T1000 (cell line): ENCODE results near the gene ETV3L.
"Not testable (repeated sequence)": the region's sequence is repeated elsewhere in the genome, so short reads cannot be mapped to it uniquely, and the experiment has no call there.

Source experiments
- DNase-seq: peaks from one replicate; lab custom pipeline; 2025; ENCODE audit warnings: mixed read lengths; lab: John Stamatoyannopoulos, UW

The ETV3L gene

DNA sequence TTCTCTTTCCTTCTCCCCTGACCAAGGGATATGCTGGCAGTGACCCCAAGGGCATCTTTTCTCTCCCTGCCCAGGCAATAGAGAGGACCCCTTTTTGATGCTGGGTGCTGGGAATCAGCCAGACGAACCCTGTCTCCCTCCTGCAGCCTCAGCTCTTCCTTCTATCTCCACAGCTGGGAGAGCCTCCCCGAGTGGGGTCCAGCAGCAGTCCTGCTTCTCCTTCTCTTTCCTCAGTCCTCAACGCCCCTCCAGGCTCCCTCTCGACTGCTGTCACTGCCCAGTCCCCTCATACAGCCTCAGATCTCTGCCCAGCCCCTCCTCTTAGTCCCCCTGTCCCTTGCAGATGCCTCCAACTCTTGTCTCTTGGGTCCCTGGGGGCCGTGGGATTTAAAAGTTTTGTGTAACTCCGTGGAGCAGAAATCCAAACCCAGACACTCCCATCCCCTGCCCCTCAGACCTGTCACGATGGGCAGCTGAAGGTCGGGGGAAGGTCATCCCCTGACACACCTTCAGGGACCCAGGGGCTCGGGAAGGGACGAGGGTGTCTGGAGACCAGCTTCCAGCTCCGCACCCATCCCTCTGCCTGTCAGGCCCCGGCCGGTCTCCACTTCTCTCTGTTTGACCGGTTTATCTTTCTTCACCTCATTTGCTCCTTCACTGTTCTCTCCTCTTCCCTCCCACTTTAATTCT is 5.8 kb upstream of the ETV3L start:
- DNase-seq, result no peak

DNA sequence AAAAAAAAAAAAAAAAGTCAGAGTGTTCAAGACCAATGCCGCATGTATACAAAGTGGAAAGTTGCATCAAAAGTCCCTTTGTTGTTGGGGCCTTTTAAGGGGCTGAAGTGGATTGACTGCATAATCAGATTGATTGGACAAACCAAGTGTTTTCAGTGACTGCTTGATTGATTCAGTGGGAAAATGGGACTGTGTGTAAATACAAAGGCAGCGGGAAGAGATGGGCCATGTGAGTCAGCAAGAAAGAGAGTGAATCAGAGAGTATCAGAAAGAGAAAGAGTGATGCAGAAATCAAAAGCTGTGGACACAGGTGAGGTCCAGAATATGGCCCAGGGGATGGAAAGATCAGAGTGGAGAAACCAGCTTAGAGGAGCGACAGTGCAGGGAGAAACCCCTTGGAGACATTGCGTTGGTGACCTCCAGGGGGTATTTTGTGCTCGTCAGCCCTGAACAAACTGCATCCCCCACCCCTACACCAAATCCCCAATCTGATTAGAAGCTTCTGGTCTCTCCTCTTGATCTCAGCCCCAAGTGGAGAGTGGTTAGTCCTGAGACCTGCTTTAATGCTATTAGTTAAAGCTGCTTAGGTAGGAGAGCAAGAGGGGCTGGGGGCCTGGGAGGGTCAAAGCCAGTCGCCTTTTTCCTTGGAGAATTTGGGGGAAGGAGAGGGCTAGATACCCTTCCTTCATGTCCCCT is 5.1 kb upstream of the ETV3L start:
- DNase-seq, result no peak

DNA sequence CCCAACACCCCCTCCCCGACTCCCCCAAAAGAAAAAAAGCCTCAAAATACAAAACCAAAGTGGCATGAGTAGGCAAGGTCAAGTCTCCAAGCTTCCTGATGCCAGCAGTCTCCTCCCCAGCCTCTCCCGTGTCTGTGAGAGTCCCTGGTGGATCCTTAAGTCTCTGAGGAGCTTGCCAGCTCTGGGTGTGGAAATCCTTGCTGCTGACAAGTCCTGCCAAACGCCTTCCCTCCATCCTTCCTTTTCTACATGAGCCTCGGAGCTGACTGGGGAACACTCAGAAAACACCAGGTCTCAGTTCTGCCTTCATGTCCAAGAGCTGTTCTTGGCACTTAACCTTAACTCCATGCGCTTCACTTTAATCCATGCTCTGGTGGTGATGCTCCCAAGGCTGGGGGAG is 3.7 kb upstream of the ETV3L start:
- no peak for DNase-seq

DNA sequence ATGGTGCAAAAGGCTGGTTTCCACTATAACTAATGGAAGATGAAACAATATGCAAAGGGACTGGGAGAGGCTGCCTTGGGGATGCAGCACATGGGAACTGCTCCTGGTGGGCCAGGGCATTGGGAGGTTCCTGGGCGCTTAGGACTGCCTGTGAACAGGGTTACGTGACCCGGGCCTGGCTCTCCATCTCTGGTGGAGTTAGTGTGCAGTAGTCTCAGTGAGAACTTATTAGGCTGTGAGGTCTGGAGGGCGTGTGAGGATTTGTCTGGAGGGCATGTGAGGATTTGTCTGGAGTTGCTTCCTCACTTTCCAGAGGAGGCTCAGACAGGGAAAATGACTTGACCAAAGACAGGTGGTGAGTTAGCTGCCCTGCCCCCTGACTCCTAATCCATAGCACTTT is 1.5 kb upstream of the ETV3L start:
- no peak for DNase-seq

DNA sequence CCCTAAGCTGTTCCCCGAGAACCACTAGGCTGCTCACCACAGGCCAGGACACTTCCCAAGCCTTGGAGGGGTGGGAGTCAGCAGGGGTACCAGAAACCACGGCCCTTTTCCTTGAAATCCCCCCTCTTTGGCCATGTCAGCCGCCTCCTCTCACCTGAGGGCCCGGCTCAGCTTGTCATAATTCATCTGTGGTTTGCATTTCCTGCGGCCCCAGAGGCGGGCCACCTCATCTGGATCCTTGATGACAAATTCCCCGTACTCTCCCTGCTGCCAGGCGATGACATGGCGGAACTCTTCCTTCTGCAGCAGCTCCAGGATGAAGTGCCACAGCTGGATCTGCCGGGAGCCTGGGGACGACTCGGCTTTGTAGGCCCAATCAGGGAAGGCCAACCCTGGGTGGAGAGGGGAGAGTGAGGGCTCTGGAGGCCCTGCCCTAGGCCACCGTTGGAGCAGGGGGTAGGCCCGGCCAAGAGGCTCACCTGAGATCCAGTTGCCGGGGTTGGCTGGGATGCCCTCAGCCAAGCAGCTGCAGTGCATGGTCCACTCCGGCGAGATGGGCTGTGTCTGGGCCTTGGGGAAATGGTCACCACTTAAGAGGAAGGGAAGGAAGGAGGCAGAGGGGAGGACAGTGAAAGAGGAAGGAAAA is 498 bp downstream of the ETV3L start:
- not testable (repeated sequence) for DNase-seq

DNA sequence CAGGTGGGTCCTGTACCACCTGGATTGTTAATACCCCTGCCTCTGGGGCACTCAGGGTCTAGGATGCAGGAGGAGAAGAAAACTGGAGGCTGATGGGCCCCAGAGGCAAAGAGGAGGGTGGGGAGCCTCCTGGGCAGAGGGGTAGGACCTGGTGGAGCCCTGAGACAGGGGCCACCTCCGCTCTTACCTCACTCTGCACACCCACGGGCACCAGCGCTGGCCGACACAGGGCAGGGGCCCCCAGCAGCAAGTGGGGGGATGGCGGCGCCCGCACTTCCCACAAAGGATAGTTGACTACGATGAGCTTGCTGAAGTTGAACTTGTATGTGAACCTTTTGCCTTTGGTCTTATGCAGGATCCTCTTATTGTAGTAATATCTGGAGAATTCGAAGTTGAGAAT is 1.1 kb downstream of the ETV3L start:
- no peak for DNase-seq

DNA sequence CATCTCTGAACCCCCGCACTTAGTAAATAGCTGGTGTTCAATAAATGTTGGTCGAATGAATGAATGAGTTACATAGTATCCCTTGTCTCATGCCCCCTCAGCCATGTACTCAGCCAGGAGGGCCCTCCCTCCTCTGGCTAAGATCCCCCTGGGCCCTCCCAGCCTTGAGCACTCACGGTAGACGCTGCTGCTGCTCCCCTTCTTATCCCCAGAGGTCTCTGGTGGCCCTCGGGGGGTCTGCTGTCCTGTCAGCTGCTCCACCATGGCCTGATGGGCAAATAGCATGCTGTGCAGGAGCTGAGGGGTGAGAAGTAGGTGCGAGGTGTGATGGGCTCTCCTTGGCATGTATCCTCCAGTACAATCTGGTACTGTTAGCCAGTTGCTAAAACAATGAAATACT is 1.9 kb downstream of the ETV3L start:
- no peak for DNase-seq

DNA sequence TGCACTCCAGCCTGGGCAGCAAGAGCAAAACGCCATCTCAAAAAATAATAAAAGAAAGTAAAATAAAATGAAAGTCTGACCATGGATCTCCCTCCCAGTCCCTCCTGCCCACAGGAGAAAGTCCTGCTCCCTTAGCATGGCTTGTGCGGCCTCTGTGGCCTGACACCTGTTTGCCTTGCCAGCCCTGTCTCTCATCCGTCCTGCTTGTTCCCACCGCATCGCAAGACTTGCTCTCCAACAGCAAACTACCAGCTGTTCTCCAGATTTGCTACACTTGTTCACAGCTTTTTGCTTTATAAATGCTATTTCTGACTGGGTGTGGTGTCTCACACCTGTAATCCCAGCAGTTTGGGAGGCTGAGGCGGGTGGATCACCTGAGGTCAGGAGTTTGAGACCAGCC is 2.7 kb downstream of the ETV3L start:
- no peak for DNase-seq

DNA sequence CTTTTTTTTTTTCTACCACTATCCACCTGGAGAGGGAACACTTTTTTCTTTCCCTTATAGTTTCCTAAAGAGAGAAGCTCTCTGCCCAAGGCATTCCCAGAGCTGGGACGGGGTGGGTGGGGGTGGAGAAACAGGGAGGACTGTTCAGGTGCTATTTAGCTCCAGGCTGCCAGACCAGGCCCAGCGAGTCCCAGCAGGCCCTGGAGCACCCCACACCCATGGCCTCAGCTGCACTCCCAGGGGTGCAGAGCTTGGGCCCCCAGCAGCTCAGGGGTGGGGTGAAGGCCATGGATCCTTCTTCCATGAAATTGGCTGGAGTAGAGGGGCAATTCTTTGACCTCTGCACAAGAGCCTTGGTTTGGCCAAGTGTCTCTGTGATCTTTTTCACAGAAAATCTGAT is 4.1 kb downstream of the ETV3L start:
- no peak for DNase-seq

DNA sequence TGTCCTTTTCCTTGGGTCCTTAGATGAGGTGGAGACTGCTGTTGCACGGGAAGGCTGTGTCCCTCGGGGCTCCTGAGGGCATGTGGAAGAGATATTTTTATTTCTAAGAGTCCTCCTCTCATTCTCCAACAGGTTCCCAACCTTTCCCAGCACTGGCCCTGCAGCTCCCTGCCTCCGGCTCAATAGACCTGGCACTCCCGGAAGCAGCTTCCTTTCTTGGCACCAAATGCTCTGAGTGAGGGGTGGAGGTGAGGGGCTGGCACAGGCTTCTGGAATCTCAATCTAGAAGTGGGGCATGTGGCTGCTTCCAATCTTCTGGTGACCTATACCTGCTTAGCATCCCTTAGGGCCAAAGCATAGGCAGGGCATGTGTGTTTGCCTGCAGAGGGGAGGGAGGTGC is 4.5 kb downstream of the ETV3L start:
- DNase-seq, result no peak

DNA sequence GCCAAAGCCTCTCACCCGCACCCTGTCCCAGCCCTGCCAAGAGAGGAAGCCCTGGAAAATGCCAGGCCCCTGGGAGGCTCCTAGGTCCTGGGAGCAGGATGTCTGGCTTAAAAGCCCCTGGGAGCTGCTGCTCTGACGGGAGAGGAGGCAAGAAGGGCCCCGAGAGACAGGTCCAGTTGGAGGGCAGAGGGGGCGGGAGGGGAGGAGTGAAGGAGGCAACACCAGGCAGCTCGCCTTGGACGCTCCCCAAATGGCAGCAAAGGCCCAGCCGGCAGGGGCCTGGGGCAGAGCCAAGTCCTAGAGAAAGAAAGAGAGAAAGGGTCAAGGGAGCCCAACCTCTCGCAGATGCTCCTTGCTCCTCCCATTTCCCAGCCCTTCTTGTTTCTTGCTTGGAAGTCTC is 6.8 kb downstream of the ETV3L start:
- DNase-seq, result no peak

DNA sequence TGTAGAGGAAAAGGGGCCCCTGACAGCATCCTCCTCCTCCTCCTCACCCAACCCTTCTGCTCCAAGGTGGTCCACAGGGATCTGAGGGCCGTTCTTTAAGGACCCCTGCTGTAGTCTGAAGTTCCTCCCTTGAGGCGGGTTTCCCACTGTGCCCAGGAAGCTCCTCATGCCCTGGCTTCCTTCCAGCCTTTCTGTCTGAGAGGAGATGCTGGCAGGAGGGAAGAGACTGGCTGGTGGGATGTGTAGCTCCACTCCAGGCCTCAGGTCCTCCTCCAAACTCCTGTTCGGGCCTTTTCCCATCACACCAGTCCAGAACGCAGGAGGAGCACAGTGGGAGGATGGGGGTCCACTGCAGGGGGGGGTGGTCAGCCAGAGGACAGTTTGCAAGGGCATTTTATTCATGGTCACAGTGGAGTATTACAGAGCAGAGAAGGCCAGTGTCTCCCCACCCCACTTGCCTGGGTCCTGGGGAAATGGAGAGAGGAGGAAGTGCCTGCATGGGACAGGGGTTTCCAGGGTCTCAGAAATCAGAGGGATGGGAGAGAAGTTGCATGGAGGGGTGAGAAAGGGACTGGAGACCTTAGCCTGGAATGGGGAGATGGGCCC is 7.8 kb downstream of the ETV3L start:
- no peak for DNase-seq

DNA sequence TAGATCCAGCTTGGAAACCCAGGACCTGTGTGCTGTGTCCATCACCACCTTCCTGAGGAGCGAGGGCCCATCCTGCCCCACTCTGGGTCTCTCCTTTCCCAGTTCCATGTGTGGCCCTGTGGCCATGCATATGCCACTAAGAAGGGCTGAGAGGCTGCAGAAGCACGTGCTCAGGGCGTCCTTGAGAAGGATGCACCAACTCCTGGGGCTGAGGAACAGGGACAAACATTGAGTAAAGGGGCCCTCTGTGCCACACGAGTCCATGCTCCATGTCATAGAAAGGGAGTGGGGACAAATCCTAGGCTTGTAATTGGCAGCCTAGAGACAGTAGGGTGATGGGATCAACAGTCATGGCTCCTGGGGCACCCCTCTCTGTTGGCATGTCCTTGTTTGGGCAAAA is 8.4 kb downstream of the ETV3L start:
- DNase-seq, result no peak

DNA sequence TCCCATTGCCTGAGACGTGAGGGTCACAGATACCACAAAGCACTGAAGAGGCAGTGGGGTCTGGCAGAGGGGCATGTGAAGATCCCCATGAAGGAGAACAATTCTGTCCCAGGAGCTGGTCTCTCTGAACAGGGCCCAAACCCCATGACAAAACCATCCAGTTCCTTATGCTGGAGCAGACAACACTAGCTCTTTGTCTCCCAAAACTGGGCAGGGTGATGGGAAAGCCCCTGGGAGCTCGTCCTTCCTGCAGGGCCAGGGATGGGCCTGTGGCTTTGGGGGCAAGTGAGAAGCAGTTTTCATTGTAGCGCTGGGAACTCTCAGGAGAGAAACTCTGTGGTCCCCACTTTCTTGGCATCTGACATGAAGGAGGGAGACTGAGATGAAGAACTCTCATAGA is 8.8 kb downstream of the ETV3L start:
- DNase-seq, result no peak

DNA sequence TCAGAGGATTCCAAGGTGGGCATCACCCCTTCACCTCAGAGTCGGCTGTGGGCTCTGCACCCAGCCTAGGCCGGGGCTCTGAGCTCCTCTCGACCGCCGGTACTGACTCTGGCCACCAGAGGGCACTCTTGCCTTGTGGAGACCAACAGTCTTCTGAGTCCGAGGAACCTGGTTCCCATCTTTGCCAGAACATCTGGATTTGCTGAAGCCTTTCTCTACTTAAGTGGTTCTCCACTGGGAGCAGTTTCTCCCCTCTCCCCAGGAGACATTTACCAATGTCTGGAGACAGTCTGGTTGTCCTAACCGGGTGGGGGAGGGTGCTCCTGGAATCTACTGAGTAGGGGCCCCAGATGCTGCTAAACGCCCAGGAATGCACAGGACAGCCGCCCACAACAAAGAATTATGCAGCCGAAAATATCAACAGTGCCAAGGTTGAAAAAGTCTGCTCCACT is 9.4 kb downstream of the ETV3L start:
- peak; percentile 53 for DNase-seq

DNA sequence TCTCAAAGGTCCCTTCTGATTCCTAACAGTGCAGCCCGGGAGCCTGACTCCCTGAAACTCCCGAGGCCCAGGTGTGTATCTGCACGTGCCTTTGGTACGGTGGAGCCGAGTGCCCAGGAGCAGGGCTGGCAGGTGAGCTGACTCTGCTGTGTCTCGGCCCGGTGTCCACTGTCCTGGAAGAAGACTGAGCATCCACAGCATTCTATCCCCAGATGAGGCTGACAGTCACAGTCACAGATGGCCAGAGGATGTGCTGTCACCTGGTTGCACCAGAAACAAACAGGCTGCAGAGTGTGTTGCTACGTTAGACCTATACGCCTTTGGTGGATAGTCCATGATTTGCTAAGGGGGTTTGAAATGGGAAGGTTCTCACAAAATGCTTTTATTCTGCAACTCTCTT is 9.8 kb downstream of the ETV3L start:
- no peak for DNase-seq

DNA sequence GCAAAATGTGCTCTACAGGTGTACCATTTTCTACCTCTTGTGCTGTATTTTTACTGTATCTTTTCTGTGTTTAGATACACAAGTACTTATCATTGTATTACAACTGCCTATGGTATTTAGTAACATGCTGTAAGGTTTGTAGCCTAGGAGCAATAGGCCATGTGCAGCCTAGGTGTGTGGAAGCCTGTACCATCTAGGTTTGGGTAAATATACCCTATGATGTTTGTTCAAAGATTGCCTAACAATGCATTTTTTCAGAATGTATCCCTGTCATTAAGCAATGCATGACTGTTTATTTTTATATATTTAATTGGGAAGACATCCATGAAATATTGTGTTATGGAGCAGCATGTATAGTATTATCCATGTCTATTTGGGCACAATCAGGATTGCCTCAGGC is 11.0 kb downstream of the ETV3L start:
- DNase-seq, result no peak

DNA sequence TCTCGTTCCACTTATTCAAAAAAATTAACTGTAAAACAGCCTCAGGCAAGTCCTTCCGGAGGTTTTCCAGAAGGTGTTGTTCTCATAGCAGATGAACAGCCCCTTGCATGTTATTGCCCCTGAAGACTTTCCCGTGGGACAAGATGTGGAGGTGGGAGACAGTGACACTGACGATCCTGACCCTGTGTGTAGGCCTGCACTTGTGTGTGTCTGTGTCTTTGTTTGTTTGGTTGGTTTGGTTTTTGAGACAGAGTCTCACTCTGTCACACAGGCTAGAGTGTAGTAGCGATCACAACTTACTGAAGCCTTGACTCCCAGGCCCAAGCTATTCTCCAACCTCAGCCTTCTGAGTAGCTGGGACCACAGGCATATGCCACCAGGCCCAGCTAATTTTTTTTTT is 12.6 kb downstream of the ETV3L start:
- DNase-seq, result no peak

DNA sequence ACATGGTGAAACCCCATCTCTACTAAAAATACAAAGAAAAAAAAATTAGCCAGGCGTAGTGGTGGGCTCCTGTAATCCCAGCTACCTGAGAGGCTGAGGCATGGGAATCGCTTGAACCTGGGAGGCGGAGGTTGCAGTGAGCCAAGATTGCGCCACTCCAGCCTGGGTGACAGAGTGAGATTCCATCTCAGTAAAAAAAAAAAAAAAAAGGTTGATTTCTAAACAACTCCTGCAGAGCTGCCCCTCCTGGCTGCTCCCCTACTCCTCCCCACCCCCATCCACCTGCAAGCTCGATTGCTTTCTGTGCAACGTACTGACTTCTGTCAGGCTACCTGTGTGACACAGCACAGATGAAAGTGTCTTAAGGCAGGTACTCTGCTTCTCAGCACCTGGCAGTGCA is 13.3 kb downstream of the ETV3L start:
- no peak for DNase-seq

DNA sequence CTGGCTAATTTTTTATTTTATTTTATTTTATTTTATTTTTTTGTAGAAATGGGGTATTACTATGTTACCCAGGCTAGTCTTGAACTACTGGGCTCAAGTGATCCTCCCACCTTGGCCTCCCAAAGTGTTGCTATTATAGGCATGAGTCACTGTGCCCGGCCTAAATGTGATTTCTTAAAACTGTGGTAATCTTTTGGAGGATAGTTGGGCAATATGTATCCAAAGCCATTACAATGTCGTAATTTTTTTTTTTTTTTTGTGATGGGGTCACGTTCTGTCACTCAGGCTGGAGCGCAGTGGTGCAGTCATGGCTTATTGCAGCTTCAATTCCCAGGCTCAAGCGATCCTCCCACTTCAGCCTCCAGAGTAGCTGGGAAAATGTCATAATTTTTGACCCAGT is 14.2 kb downstream of the ETV3L start:
- no peak for DNase-seq

DNA sequence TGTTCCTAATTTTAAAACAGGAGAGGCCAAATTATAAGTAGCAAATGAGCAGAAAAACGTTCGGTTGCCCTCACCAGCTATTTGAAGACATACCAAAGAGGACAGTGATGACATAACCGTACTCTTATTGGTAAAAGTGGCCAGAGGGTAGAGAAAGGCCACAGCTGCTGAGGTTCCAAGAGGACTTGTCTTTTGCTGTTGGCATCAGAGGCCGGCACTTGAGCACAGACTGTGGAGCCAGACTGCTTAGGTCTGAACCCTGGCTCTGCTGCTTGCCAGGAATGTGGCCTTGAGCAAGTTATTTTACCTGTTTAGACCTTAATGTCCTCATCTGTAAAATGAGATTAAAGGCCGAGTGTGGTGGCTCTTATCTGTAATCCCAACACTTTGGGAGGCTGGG is 14.9 kb downstream of the ETV3L start:
- no peak for DNase-seq

DNA sequence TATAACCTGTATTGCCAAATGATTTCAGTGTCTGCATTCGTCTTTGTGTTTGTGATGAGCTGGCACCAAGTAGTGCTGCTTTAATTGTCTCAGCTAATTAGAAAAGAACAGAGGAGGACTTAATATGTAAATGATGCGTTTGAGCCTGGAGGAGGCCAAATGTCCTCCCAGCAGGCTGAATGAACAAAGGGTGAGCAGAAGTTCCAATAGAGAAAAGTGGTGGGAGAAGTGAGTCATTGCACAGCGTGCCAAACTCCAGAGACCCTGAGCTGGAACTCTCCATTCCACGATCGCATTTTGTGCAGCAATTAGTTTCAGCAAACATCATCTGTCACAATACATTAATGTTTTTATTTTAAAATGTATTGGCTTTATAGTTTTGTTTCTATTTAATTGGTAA is 17.9 kb downstream of the ETV3L start:
- no peak for DNase-seq

DNA sequence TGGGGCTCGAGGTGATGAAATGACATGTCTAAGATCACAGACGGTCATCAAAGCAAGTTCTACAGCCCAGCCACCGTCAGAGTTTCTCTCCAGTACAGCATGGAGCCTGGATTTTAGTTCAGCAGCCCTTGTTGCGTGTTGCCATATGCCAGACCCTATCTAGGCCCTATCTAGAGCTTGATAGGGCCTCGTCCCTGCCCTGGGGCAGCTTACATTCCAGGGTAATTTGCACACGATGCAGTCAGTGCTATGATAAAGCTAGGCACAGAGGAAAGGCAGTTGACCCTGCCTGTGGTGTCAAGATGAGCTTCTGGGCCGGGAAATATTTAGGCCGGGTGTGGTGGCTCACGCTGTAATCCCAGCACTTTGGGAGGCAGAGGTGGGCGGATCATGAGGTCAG is 18.9 kb downstream of the ETV3L start:
- no peak for DNase-seq
